Measurements from ENCODE around the gene RBPMS2. TPM values are rescaled to one million over a fixed set of nuclear protein-coding genes. Genes with fewer than 3 reads are reported as not detected.

RBPMS2 gene
- polyA plus RNA-seq, 1 donor from 2014 or later = not detected

- no peak overlapping the region for H3K9ac ChIP-seq (ENCODE audit: low read length)
- no peak overlapping the region for H3K4me3 ChIP-seq (ENCODE audit: low read length)
- no peak overlapping the region for H3K4me2 ChIP-seq (ENCODE audit: low read length)
- no peaks in the 10 kb centered on the region for H4K20me1 ChIP-seq (ENCODE audit: insufficient read depth)
- no peaks in the 10 kb centered on the region for H3K9me2 ChIP-seq (ENCODE audit: insufficient read depth, low read length)
- no peak overlapping the region for H3K27ac ChIP-seq (ENCODE audit: low read length)
- H3F3A ChIP-seq (ENCODE audit: insufficient read depth, low read length, poor library complexity, severe bottlenecking) = no peaks in the 10 kb centered on the region
- no peaks in the 10 kb centered on the region for H3K9me3 ChIP-seq (ENCODE audit: low read length)
- H3K79me2 ChIP-seq (replicated peaks; ENCODE audit: insufficient read depth, low read length) = no peaks in the 10 kb centered on the region
- TF ChIP-seq SMC3 (conservative IDR thresholded peaks at IDR 0.05; ENCODE audit: poor library complexity) = no peak
- TF ChIP-seq REST (IDR thresholded peaks at IDR 0.05; ENCODE audit: borderline replicate concordance) = no peak
- no peaks in the 10 kb centered on the region for H3K27me3 ChIP-seq (ENCODE audit: insufficient read depth, low read depth, low read length)
- H2AFZ ChIP-seq (ENCODE audit: low read depth, low read length) = no peak overlapping the region
- H3K36me3 ChIP-seq (ENCODE audit: insufficient read depth, low read length) = no peaks in the 10 kb centered on the region
Observed at GRCh38 chr15:64743691-64744090, 31.7 kb downstream of the RBPMS2 start.

GRCh38 chr15:64742921-64743320 lies 32.5 kb downstream of the RBPMS2 start:
- TF ChIP-seq EZH2 (IDR thresholded peaks at IDR 0.05; ENCODE audit: borderline replicate concordance, insufficient read depth, low read length, poor library complexity, severe bottlenecking) (no peak), POLR2AphosphoS5 (IDR thresholded peaks at IDR 0.05) (no peak), TAF1 (IDR thresholded peaks at IDR 0.05; ENCODE audit: low read depth) (no peak), RAD21 (conservative IDR thresholded peaks at IDR 0.05) (no peak), EP300 (conservative IDR thresholded peaks at IDR 0.05; ENCODE audit: poor library complexity, severe bottlenecking) (no peak), MXI1 (conservative IDR thresholded peaks at IDR 0.05; ENCODE audit: poor library complexity, severe bottlenecking) (no peak), SMC3 (conservative IDR thresholded peaks at IDR 0.05; ENCODE audit: poor library complexity) (no peak), REST (IDR thresholded peaks at IDR 0.05; ENCODE audit: borderline replicate concordance) (no peak), CTCF (IDR thresholded peaks at IDR 0.05; ENCODE audit: poor library complexity, severe bottlenecking) (no peak)
- Histone ChIP-seq H3K4me3 (ENCODE audit: low read length) (no peak overlapping the region), H3K79me2 (replicated peaks; ENCODE audit: insufficient read depth, low read length) (no peaks in the 10 kb centered on the region), H3F3A (ENCODE audit: insufficient read depth, low read length, poor library complexity, severe bottlenecking) (no peaks in the 10 kb centered on the region), H3K9me2 (ENCODE audit: insufficient read depth, low read length) (no peaks in the 10 kb centered on the region), H3K27ac (ENCODE audit: low read length) (no peak overlapping the region), H3K27me3 (ENCODE audit: insufficient read depth, low read depth, low read length) (no peaks in the 10 kb centered on the region), H3K36me3 (ENCODE audit: insufficient read depth, low read length) (no peaks in the 10 kb centered on the region), H3K9me3 (ENCODE audit: low read length) (no peaks in the 10 kb centered on the region), H2AFZ (ENCODE audit: low read depth, low read length) (no peak overlapping the region), H4K20me1 (ENCODE audit: insufficient read depth) (no peaks in the 10 kb centered on the region), H3K9ac (ENCODE audit: low read length) (no peak overlapping the region), H3K4me2 (ENCODE audit: low read length) (no peak overlapping the region)
